Stimulated activated CD8-positive, alpha-beta memory T cell treated with anti-CD3 and anti-CD28 coated beads, Interleukin-4, amount 100 ng/mL, for 1 hour (primary cell): Measurements from ENCODE around the gene PKP3.
"Not testable (repeated sequence)": the region's sequence is repeated elsewhere in the genome, so short reads cannot be mapped to it uniquely, and the experiment has no call there.

Experiments used
- DNase-seq, 2 donors: peaks; one replicate each; pipeline ENCODE4 v3.0.0-alpha.2; 2020; ENCODE audit warnings: low read depth in 2 of 2, low spot score in 1 of 2

The PKP3 gene

DNA sequence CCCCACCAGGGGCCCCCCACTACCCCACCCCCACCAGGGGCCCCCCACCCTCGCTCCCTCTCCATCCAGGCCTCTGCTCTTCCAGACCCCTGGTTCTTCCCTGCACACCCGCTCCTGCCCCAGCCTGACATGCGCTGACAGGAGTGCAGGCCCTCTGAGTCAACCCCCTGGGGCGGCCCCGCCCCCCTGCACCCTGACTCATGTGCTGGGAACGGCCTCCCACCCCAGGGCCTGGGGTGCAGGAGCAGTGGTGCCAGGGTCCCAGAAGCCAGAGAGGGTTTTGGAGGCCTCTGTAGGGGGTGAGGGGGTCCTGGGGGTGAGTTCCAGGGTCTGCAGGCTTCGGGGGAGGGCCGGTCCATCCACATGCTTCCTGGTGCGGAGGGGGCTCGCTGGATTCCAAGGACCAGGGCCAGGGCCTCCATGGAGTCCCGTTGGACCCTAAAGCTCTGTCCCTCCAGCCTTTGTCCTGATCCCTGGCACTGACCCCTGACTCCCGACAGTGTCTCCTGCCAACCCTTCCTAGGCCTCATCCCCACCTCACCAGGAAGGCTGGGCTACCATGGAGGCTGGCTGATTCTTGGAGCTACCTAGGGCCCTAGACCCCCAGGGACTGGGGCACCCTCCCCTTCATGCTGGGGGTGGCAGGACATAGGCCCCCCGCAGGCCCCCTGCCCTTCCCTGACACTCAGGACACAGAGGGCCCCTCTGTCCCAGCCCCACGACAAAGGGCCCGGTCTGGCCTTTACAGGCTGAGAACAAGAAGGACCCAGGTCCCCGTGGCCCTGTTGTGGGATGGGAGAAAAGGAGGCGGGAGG is 583 bp upstream of the PKP3 start:
- DNase-seq = no peak

DNA sequence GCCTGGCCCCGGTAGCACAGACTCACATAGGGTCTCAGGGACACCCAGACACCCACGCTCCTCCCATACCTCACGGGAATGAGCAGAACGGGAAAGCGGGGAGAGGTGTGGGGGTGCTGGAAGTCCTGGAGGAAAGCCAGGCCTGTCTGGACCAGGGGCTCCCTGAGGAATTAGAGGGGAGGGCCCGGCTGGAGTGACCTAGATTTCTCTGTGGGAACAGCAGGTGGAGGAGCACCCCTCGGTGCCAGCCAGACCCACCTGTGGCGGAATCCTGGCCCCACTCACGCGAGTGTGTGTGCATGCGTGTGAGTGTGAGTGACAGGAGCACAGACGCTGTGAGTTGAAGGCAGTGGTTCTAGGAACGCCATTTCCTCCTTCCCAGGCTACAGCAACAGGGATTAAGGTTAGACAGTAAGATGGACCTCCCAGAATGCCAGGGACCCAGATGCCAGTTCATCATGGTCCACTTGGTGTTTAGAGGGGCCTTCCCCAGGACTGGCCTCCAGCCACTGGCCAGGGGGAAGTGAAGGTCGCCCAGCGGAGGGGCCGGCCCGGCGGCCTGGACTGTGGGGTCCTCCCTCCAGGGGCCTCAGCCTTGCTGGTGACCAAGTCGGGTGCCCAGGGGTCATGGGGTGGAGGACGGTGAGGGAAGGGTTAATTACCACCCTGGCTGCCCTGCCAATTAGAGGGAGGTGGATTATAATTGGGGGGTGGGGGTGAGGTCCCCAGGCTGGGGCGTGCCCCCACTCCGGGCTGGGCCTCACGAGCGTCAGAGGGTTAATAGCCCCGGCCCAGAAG is 1.0 kb downstream of the PKP3 start:
- DNase-seq = no peak

DNA sequence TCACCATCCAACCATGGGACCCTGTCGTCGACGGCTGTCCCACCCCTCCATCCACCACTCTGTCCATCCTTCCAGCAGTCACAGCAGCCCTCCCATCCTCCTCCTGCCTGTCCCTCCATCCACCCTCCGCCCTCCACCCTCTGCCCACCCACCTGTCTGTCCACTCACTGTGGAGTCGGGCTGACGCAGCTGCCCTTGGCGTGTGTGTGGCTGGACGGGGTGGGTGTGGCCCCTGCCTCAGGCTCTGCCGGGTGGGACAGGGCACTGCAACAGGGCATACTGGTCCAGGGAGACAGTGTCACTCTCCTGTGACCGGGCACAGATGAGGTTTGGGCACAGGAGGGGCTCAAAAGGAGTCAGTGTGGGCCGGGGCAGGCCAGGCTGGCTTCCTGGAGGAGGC is 1.9 kb downstream of the PKP3 start:
- DNase-seq = no peak

DNA sequence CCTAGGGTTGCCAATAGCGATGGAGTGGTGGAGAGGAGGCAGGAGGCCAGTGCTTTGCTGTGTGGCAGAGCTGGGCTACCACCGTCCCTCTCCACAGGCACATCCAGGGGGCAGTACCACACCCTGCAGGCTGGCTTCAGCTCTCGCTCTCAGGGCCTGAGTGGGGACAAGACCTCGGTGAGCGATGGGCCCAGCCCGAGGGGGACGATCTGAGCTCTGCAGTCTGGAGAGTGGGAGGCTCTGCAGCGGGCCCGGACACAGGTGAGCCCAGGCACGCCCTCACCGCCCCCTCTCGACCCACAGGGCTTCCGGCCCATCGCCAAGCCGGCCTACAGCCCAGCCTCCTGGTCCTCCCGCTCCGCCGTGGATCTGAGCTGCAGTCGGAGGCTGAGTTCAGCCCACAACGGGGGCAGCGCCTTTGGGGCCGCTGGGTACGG is 2.5 kb downstream of the PKP3 start:
- no peak for DNase-seq

DNA sequence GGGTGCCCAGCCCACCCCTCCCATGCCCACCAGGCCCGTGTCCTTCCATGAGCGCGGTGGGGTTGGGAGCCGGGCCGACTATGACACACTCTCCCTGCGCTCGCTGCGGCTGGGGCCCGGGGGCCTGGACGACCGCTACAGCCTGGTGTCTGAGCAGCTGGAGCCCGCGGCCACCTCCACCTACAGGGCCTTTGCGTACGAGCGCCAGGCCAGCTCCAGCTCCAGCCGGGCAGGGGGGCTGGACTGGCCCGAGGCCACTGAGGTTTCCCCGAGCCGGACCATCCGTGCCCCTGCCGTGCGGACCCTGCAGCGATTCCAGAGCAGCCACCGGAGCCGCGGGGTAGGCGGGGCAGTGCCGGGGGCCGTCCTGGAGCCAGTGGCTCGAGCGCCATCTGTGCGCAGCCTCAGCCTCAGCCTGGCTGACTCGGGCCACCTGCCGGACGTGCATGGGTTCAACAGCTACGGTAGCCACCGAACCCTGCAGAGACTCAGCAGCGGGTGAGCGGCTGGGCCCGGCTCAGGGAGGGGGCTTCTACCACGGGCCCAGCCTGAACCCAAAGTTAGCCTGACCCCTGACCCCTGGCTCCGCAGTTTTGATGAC is 3.0 kb downstream of the PKP3 start:
- no peak for DNase-seq

DNA sequence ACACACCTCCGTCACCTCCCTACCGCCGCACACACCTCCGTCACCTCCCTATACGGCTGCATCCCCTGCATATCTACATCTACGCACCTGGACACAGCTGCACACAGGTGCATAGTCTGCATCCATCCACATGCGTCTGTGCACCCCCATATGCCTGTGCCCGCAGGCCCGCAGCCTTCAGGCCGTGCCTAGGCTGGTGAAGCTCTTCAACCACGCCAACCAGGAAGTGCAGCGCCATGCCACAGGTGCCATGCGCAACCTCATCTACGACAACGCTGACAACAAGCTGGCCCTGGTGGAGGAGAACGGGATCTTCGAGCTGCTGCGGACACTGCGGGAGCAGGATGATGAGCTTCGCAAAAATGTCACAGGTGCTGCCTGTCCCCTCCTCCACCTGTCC is 4.8 kb downstream of the PKP3 start:
- no peak for DNase-seq

DNA sequence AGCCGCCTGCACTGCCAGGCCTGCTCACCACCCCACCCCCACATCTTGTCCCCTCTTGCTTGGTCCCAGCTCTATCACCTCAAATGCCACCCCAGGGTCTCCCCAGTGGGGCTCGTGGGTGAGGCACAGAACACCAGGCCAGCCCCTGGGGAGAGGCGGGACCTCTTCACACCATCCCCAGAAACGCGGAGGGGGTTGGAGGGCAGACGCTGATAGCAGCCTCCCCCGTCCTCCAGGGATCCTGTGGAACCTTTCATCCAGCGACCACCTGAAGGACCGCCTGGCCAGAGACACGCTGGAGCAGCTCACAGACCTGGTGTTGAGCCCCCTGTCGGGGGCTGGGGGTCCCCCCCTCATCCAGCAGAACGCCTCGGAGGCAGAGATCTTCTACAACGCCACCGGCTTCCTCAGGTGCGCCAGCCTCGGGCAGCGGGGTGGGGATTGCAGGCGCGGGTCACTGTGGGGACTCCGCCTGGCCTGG is 5.8 kb downstream of the PKP3 start:
- no peak for DNase-seq

DNA sequence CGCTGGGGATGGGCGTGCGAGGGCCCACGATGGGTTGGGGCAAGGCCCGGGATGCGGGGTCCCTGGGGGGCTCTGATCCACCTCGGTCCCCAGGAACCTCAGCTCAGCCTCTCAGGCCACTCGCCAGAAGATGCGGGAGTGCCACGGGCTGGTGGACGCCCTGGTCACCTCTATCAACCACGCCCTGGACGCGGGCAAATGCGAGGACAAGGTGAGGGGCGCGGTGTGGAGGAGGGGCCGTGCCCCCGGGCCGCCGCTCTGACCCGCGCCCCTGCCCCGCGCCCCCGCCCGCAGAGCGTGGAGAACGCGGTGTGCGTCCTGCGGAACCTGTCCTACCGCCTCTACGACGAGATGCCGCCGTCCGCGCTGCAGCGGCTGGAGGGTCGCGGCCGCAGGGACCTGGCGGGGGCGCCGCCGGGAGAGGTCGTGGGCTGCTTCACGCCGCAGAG is 6.3 kb downstream of the PKP3 start:
- DNase-seq = no peak

DNA sequence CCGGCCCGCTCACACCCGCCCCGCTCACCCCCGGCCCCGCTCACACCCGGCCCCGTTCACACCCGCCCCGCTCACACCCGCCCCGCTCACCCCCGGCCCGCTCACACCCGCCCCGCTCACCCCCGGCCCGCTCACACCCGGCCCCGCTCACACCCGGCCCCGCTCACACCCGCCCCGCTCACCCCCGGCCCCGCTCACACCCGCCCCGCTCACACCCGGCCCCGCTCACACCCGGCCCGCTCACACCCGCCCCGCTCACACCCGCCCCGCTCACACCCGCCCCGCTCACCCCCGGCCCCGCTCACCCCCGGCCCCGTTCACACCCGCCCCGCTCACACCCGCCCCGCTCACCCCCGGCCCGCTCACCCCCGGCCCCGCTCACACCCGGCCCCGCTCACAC is 7.2 kb downstream of the PKP3 start:
- not testable (repeated sequence) for DNase-seq

DNA sequence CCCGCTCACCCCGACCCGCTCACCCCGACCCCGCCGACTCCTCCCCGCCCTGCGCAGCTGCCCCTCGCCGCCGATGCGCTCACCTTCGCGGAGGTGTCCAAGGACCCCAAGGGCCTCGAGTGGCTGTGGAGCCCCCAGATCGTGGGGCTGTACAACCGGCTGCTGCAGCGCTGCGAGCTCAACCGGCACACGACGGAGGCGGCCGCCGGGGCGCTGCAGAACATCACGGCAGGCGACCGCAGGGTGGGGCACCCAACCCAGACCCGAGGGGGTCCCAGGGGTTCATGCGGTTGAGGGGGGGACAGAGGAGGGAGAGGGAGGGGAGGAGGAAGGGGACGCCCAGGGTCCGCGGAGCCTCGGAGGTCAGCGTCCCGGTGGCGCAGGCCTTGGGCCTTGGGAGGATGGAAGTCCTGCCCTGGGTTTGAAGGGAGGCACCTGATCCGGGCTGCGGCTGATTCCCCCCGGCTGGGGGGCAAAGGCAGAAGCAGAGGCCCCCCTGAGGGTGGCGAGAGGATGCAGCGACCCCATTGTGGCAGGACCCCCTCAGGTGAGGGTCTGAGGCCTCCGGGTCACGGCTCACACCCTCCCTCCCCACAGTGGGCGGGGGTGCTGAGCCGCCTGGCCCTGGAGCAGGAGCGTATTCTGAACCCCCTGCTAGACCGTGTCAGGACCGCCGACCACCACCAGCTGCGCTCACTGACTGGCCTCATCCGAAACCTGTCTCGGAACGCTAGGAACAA is 9.2 kb downstream of the PKP3 start:
- DNase-seq = no peak

DNA sequence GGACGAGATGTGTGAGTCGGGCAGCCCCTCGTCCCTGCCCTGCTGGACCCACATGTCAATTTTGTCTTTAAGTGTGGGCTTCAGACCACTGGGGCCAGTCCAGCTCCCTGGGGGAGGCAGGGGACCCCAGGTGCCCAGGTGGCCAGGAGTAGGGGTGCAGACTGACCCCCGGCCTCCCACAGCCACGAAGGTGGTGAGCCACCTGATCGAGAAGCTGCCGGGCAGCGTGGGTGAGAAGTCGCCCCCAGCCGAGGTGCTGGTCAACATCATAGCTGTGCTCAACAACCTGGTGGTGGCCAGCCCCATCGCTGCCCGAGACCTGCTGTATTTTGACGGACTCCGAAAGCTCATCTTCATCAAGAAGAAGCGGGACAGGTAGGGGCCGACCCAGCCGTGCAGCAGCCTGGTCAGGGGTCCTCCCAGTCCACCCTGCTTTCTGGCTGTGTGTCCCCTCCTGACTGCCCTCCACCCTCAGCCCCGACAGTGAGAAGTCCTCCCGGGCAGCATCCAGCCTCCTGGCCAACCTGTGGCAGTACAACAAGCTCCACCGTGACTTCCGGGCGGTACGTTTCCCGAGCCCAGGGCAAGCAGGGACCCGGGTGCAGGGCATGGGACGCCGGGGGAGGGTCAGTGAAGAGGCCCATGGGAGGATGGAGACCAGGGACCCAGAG is 9.9 kb downstream of the PKP3 start:
- DNase-seq = no peak

DNA sequence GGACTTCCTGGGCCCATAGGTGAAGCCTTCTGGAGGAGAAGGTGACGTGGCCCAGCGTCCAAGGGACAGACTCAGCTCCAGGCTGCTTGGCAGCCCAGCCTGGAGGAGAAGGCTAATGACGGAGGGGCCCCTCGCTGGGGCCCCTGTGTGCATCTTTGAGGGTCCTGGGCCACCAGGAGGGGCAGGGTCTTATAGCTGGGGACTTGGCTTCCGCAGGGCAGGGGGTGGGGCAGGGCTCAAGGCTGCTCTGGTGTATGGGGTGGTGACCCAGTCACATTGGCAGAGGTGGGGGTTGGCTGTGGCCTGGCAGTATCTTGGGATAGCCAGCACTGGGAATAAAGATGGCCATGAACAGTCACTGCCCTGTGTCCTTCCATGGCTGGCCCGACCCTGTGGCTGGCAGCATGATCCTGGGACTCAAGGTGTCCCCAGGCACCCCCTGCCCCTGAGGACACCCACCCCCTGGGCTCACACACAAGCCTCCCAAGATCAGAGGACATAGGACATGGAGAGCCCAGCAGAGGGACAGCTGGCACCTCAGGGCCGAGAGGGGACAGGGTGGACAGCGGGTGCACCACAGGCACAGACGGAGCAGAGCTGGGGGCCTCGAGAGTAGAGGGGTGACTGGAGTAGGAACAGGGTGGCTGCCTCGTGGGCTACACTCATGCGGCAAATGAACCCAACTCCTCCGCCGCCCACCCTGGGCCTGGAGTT is 10.7 kb downstream of the PKP3 start:
- no peak for DNase-seq

DNA sequence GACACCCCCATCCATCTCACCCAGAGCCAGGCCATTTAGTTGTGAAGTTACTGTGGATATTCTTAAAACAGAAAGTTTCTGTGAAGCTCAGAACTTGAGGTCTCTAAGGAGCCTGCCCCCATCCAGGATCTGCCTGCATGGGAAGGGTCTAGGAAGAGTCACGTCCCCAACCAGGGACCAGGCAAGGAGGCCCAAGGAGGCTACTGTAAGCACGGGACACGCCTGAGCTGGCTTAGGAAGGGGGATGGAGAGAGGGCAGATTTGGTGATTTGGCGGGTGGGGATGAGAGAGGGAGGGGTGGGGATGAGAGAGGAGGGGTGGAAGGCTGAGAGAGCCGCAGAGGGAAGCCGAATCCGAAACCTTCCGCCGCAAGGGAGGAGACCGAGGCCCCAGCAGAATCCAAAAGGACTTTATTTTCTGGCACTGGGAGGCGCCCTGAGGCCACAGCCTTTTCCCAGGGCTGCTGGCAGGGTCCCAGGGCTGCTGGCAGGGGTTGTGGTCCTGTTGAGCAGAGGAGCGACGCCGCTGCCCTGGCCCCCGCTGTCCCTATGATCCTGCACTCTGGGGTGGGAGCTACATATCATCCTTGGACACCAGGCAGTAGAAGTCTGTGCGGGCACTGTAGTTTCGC is 11.4 kb downstream of the PKP3 start:
- no peak for DNase-seq

DNA sequence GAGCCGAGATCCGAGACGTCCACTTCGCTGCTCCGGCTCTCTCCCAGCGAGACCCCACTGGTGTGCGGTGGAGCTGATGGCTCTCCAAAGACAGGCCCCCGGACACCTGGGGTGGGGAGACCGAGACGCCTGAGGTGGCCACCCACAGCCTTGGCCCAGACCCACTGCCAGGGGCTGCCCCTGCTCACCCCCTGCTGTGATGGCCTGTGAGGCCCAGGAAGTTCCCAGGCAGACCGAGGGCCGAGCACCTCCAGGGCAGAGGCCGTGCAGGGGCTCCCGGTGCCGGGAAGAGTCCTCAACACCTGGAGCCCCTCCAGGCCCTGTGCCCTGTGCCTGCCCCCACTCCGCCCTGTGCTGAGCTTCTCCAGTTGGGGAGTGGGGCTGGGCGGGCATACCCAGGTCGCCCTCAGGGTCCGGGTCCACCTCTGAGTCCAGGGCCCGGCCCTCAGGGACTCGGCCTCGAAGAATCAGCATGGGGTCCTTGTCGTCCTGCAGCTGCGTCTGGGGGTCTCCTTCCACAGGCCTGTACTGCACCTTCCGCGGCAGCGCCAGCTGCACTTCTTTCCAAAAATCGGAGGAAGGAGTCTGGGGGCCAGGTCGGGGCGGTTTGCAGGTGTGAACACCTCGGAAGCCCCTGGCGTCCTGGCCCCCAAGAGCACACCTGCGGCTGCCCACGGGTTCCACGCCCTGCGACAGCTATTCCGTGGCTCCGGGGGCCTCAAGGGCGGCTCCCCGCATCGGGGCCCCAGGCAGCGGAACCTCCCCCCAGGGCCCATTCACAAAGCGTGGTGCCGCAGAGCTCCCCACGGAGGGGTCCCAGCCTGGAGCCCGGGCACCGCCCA is 12.2 kb downstream of the PKP3 start:
- DNase-seq = no peak

DNA sequence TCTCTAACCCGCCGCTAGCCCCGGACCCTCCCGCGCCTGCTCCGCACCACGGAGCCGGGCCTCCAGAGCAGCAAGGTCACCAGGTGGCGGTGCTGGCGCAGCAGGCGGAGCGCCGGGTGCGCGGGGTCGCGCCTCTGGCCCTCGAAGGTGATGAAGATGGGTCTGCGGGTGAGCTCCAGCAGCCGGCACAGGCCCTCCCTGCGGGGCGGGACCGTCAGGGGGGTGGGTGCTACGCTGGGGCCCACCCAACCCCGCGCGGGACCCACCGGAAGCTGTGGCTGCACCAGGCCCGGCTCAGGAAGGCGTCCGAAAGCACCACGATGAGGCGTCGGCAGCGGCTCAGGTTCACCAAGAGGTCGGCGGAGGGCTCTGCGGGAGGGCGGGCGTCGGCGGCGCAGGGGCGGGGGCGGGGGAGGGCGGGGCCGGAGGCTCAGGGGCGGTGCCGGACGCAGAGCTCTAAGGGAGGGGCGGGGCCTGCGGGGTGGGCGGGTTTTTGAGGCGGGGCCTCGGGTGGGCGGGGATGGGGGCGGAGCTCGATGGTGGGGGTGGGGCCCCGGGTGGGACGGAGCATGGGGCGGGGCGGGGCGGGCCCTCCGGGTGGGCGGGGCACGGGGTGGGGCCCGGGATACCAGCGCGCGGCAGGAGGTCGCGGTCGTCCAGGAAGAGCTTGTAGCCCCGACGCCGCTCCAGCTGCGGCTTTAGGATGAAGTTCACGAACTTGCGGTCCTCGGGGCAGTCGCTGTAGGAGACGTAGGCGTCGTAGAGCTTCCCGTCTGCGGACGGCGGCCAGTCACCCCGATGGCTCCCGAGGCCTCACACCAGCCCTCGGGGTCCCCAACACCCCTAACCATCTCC is 13.0 kb downstream of the PKP3 start:
- peak; percentile 82 to 89 for DNase-seq

DNA sequence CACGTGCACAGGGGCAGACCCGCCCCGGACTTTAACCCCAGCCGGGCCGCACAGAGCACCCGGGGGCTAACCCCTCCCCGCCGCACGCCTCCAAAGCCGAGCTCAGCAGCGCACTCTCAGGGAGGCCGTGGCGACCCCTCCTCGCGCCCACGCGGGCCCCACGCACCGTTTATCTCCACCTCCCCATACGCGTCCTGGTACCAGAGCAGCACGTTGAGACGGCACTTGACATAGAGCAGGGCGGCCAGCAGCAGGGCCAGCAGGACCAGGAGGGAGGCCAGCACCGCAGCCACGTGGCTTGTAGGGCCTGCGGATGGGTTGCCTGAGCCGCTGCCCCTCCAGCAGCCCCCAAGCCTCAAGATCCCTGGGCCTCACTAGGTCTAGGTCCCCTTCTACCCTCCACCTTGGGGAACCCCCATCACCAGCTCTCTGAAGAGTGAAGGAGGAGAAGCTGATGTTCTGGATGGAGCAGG is 13.7 kb downstream of the PKP3 start:
- no peak for DNase-seq

DNA sequence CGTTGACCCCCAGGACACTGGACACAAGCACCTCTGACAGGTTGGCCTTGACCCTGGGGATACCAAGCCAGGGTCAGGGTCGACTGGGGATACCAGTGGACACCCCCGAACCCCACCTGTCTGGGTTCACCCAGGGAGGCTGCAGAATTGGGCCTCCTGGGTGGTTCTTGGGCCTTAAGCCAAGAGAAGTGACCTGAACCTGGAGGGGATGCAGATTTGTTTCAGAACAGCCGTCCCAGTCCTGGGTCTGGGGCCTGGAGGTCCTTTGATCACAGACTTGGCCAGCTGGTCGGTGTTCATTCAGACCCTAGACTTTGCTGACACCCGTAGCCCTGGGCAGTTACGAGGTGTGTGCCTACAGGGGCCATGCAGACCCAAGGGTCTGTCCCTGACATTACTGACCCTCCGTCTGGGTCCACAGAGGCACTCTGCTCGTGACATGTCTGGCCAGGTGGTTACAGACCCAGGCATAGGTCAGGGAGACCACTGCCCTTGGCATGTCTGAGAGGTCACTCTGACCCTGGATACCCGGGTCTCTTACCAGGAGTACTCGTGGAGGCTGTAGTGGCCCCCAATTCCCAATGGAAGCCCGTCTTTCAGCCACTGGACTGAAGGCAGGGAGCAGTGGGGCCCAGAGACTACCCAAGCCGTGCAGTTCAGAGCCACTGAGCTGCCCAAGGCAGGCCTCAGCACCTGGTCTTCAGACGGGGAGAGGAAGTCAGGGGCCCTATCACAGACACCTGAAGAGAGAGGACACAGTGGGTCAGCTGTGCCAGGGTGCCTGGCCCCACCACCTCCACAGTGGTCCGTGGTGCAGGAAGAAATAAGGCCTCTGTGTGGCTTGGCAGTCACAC is 14.4 kb downstream of the PKP3 start:
- DNase-seq = no peak
